Mammary epithelial cell (primary cell): ENCODE measurements around the gene ZNF71.

Source experiments
- CTCF ChIP-seq, 2 donors: IDR thresholded peaks in 1 of 2; conservative IDR thresholded peaks in 1 of 2; 2 replicates each; pipeline ENCODE4 v1.5.1; 2011 to 2012; ENCODE audit warnings: inconsistent platforms in 2 of 2, low read length in 2 of 2, mild to moderate bottlenecking in 2 of 2, control low read depth in 1 of 2, low read depth in 1 of 2; ENCODE audit not compliant: insufficient read depth in 1 of 2; ENCODE audit errors: extremely low read depth in 1 of 2
- EZH2 ChIP-seq: IDR thresholded peaks from 2 replicates; pipeline ENCODE4 v1.6.1; 2012; ENCODE audit warnings: low read length, inconsistent platforms, borderline replicate concordance

GRCh38 chr19:56612737-56613136 is 17.6 kb downstream of the ZNF71 start:
- TF ChIP-seq CTCF (conservative IDR thresholded peaks at IDR 0.05 in 1 of 2, IDR thresholded peaks at IDR 0.05 in 1 of 2; ENCODE audit: extremely low read depth in 1 of 2, insufficient read depth in 1 of 2, low read depth in 1 of 2, low read length in 2 of 2): no peak
- no peak for TF ChIP-seq EZH2
